ENCODE results near the gene TACC2. TPM values are rescaled to one million over a fixed set of nuclear protein-coding genes. Genes with fewer than 3 reads are reported as not detected.
A peak's percentile ranks its signal among the peaks of the same experiment; 100 is the strongest.
"Not testable (repeated sequence)": the region's sequence is repeated elsewhere in the genome, so short reads cannot be mapped to it uniquely, and the experiment has no call there.

TACC2 gene
- total RNA-seq, 6 experiments from 2014 or later = 16.2 to 21.1 (median 18.8) TPM

DNA sequence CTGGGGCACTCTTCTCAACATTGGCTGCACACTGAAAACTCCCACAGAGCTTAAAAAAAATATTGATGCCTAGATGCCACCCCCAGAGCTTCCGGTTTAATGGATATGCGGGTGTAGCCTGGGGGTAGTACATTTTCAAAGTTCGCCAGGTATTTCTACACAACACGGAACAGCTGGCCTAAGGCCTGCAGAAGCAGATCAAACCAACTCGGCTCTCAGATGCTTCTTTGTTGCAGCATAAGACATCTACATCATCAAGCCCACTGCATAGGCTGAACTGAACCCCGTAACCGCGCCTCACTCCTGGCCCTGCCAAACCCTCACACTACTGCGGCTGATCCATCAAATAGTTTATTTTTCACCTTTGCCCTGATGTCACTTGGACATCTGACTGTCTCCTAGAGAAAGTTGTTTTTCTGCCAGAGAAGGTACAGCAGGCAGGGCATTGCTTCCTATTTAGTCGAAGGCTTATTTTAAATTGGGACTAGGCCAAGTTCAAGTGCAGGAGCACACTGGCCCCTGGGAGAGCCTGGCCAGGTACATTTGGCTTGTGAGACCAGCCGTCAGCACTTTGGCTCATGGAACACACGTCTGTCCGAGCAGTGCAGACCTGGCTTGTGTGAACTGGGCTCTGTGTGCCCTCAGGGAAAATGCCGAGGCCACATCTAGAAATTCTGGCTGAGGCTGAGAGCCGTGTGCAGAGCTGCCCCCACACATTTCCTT is 113.3 kb downstream of the TACC2 start:
- H3K9me3 ChIP-seq = no peaks in the 10 kb centered on the region
- H3K36me3 ChIP-seq = no peaks in the 10 kb centered on the region
- no peak overlapping the region for H3K4me3 ChIP-seq
- peak; percentile 82 to 90 (median 88) for ATAC-seq
- H3K4me1 ChIP-seq = no peaks in the 10 kb centered on the region
- intact Hi-C loops (cut with DNase I) = no loop called here
- H3K27me3 ChIP-seq = no peaks in the 10 kb centered on the region
- no peak overlapping the region for H3K27ac ChIP-seq
- TF ChIP-seq, protein P1, sequence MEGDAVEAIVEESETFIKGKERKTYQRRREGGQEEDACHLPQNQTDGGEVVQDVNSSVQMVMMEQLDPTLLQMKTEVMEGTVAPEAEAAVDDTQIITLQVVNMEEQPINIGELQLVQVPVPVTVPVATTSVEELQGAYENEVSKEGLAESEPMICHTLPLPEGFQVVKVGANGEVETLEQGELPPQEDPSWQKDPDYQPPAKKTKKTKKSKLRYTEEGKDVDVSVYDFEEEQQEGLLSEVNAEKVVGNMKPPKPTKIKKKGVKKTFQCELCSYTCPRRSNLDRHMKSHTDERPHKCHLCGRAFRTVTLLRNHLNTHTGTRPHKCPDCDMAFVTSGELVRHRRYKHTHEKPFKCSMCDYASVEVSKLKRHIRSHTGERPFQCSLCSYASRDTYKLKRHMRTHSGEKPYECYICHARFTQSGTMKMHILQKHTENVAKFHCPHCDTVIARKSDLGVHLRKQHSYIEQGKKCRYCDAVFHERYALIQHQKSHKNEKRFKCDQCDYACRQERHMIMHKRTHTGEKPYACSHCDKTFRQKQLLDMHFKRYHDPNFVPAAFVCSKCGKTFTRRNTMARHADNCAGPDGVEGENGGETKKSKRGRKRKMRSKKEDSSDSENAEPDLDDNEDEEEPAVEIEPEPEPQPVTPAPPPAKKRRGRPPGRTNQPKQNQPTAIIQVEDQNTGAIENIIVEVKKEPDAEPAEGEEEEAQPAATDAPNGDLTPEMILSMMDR (IDR thresholded peaks at IDR 0.05) = no peak
- no peak for TF ChIP-seq POLR2A (IDR thresholded peaks at IDR 0.05)
- 57% methylated on average over 10 of the region's 15 CpGs for WGBS (ENCODE audit: insufficient coverage, low coverage, low lambda C conversion rate, missing lambda C conversion rate)
- DNase-seq = peak in 1 of 3 donors; percentile 62

DNA sequence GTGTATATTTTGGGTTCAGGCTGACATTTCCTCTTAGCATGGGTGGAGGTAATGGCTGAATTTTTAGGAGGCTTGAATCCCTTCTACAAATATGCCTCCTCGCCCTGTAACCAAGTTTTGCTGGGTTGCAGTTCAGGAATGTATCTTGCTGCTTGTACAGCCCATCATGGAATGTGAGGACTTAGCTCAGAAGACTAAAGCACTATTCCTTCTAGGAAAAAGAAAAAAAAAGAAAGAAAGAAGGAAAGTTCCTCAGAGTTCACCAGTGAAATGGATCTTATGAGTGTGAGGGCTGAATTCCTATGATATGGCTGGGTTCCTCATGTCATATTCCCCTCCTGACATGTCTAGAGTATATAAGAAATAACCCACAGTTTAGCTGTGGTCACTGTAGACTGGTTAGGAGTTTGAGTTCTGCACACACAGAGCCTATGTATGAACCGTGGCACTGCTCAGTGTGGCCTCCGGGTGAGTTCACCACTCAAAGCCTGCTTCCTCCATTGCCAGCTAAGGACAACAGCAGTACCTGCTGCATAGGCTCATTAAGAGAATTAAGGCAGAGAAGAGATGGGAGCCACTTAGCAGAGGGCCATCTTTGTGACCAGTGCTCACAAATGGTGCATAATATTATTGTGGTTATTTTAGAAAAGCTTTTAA is 114.0 kb downstream of the TACC2 start:
- Histone ChIP-seq H3K9me3 (no peaks in the 10 kb centered on the region), H3K36me3 (no peaks in the 10 kb centered on the region), H3K4me1 (no peaks in the 10 kb centered on the region), H3K4me3 (no peak overlapping the region), H3K27me3 (no peaks in the 10 kb centered on the region), H3K27ac (no peak overlapping the region)
- 74% methylated on average over 3 of the region's 3 CpGs for WGBS (ENCODE audit: insufficient coverage, low coverage, low lambda C conversion rate, missing lambda C conversion rate)
- no peak for ATAC-seq
- DNase-seq = no peak
- TF ChIP-seq, protein P1 (IDR thresholded peaks at IDR 0.05) = no peak
- no peak for TF ChIP-seq POLR2A (IDR thresholded peaks at IDR 0.05)
- intact Hi-C loops (cut with DNase I) = no loop called here

DNA sequence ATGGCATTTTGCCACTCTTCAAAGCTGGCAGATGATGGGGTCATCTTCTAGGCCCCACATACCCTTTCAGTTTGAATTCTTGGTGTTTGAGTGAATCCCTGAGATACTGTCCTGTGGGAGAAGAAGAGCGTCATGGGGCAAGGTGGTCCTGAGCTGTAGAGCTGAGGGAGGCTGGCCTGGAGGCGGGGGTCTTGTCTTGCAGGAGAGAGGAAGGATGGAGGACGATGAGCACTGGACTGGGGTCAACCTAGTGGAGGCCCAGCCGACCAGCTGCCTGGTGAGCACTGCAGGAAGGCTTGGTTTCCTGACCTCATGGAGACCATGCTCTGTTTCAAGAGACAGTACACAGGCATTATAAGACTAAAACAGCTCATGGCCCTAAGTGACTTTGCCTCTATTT is 114.6 kb downstream of the TACC2 start:
- Histone ChIP-seq H3K4me1 (no peaks in the 10 kb centered on the region), H3K4me3 (no peak overlapping the region), H3K36me3 (no peaks in the 10 kb centered on the region), H3K27me3 (no peaks in the 10 kb centered on the region), H3K9me3 (no peaks in the 10 kb centered on the region), H3K27ac (no peak overlapping the region)
- ATAC-seq (no peak), DNase-seq (no peak)
- TF ChIP-seq POLR2A (IDR thresholded peaks at IDR 0.05) = no peak
- TF ChIP-seq, protein P1 (IDR thresholded peaks at IDR 0.05) = no peak
- intact Hi-C loops (cut with DNase I) = no loop called here
- 93% methylated on average over 2 of the region's 4 CpGs for WGBS (ENCODE audit: insufficient coverage, low coverage, low lambda C conversion rate, missing lambda C conversion rate)

DNA sequence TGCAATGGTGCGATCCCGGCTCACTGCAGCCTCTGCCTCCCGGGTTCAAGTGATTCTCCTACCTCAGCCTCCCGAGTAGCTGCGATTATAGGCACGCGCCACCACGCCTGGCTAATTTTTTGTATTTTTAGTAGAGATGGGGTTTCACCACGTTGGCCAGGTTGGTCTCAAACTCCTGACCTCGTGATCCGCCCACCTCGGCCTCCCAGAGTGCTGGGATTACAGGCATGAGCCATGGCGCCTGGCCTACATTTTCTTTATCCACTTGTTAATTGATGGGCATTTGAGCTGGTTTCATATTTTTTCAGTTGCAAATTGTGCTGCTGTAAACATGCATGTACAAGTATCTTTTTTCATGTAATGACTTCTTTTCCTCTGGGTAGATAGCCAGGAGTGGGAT is 119.8 kb downstream of the TACC2 start:
- WGBS (ENCODE audit: insufficient coverage, low coverage, low lambda C conversion rate, missing lambda C conversion rate) = 90% methylated on average over 10 of the region's 13 CpGs

DNA sequence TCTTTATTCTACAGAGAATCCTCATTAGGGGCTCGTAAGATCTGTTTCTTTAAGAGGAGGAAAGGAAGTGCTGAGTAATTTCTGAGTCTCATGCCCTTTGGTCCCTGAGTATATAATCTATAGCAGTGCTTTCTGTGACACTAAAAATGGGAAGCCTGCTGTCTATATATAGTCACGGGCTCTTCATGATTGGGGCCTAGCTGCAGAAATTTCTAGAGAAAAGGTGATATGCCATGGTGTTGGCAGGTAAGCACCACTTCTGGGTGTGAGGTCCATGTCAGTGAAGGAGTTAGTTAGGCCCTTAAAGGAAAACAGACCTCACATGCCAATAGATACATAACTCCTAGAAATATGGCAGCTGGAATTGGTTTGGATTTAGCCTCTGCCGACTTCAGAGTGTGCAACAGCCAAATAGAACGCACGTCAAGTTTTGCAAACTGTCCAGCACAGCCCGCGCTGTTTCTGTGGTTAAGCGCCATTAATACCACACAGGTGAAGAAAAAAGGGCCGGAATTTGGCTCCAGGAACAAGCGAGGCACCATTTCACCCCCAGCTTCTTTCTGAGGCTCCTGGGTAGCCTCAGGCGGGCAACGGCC is 123.2 kb downstream of the TACC2 start:
- intact Hi-C loops (cut with DNase I) = loop anchor here (10.0 kb wide), 1 partner anchor 57 kb away; no protein-coding TSS in a partner anchor
- Histone ChIP-seq H3K4me3 (peak overlapping the region; percentile 76 to 87 (median 80)), H3K27ac (peak overlapping the region; percentile 97 to 98 (median 98)), H3K9me3 (no peaks in the 10 kb centered on the region), H3K27me3 (no peaks in the 10 kb centered on the region), H3K4me1 (peaks cover 0 to 11% (median 0%) of the 10 kb centered on the region in 4 donors), H3K36me3 (no peaks in the 10 kb centered on the region)
- 15% methylated on average over 12 of the region's 12 CpGs for WGBS (ENCODE audit: insufficient coverage, low coverage, low lambda C conversion rate, missing lambda C conversion rate)
- DNase-seq (no peak), ATAC-seq (peak in 1 of 4 donors; percentile 1)
- no peak for TF ChIP-seq POLR2A (IDR thresholded peaks at IDR 0.05)
- TF ChIP-seq, protein P1 (IDR thresholded peaks at IDR 0.05) = no peak

More for the DNA sequence above, 119.8 kb downstream of the TACC2 start:
- H3K36me3 ChIP-seq; H3K9me3 ChIP-seq; H3K27me3 ChIP-seq; intact Hi-C loops (cut with DNase I); H3K4me1 ChIP-seq; ATAC-seq; DNase-seq; H3K4me3 ChIP-seq; H3K27ac ChIP-seq: not testable (repeated sequence)
